Activated CD8-positive, alpha-beta T cell treated with anti-CD3 and anti-CD28 coated beads, Interleukin-2, amount 10 ng/mL, durations not matched to agents 7 days and 5 days (primary cell): ENCODE measurements around the gene ELOVL5. TPM values are rescaled to one million over a fixed set of nuclear protein-coding genes. Genes with fewer than 3 reads are reported as not detected.
"Not testable (repeated sequence)": the region's sequence is repeated elsewhere in the genome, so short reads cannot be mapped to it uniquely, and the experiment has no call there.

Source experiments
- ATAC-seq: fragments of 150-1000 bp; cut with Tn5 transposase; one replicate; pipeline ENCODE4 v1.10.0; 2021; ENCODE audit warnings: moderate library complexity
- CTCF ChIA-PET: fragments of 350-600 bp; sonication (Branson Sonifier 250); formaldehyde crosslinking; loops from one replicate; lab custom pipeline; 2021; ENCODE audit warnings: antibody characterized with exemption; lab: Charles Lee
- POLR2A ChIA-PET: fragments of 350-600 bp; sonication (Branson Sonifier 250); formaldehyde crosslinking; loops from one replicate; lab custom pipeline; 2021; ENCODE audit warnings: antibody characterized with exemption; lab: Charles Lee
- DNase-seq: peaks from one replicate; pipeline ENCODE4 v3.0.0-alpha.2; 2020
- H3K27ac Mint-ChIP-seq: one replicate; pipeline ENCODE4 v1.8.0; 2021; ENCODE audit warnings: mild to moderate bottlenecking, mixed read lengths
- H3K27me3 Mint-ChIP-seq: one replicate; pipeline ENCODE4 v1.8.0; 2021; ENCODE audit warnings: low read depth, mixed read lengths
- H3K36me3 Mint-ChIP-seq: one replicate; pipeline ENCODE4 v1.8.0; 2021; ENCODE audit warnings: low read depth, mixed read lengths
- H3K4me1 Mint-ChIP-seq: one replicate; pipeline ENCODE4 v1.8.0; 2021; ENCODE audit warnings: low read depth, mixed read lengths
- H3K4me3 Mint-ChIP-seq: one replicate; pipeline ENCODE4 v1.8.0; 2021; ENCODE audit warnings: mild to moderate bottlenecking, mixed read lengths
- H3K9me3 Mint-ChIP-seq: one replicate; pipeline ENCODE4 v1.8.0; 2022; ENCODE audit warnings: mixed read lengths; ENCODE audit not compliant: insufficient read depth
- total RNA-seq, 2 experiments: library from RNA; stranded (reverse); gene quantifications; one replicate each; pipeline ENCODE4 v1.2.3, GENCODE V29; 2021

ELOVL5 gene
- total RNA-seq, 2 experiments from 2014 or later, result 116 TPM

- H3K27ac Mint-ChIP-seq, result peak overlapping the region; percentile 98
- POLR2A ChIA-PET, result interaction anchor here (0.6 to 5.4 kb wide), 7 partner anchors 10 to 67 kb away, joined by 3 to 122 read pairs (median 7); partner anchors contain the start of gene ELOVL5
- CTCF ChIA-PET, result interaction anchor here (1.7 kb wide), 1 partner anchor 11 kb away, joined by 10 read pairs; the partner anchor contains the start of gene ELOVL5
- peaks cover 47% of the 10 kb centered on the region for H3K4me1 Mint-ChIP-seq
- H3K9me3 Mint-ChIP-seq, result no peaks in the 10 kb centered on the region
- peaks cover 9% of the 10 kb centered on the region for H3K27me3 Mint-ChIP-seq
- ATAC-seq (peak; percentile 0), DNase-seq (no peak)
- H3K36me3 Mint-ChIP-seq, result peaks cover 2% of the 10 kb centered on the region
- H3K4me3 Mint-ChIP-seq, result peak overlapping the region; percentile 87
These were observed 9.8 kb upstream of the ELOVL5 start for GRCh38 chr6:53358440-53359094.

- ChIA-PET POLR2A (interaction anchor here (1.1 kb wide), 1 partner anchor 10 kb away, joined by 5 read pairs; the partner anchor contains the start of gene ELOVL5), CTCF (no interaction called here)
These were observed 9.0 kb upstream of the ELOVL5 start for GRCh38 chr6:53357576-53358360.

GRCh38 chr6:53353624-53354023 lies 4.9 kb upstream of the ELOVL5 start:
- ChIA-PET POLR2A (no interaction called here), CTCF (interaction anchor here (1.0 kb wide), 1 partner anchor 9 kb away, joined by 3 read pairs; no protein-coding TSS in a partner anchor)
- peaks cover 30% of the 10 kb centered on the region for H3K27me3 Mint-ChIP-seq
- H3K9me3 Mint-ChIP-seq, result no peaks in the 10 kb centered on the region
- no peaks in the 10 kb centered on the region for H3K36me3 Mint-ChIP-seq
- no peak overlapping the region for H3K27ac Mint-ChIP-seq
- H3K4me1 Mint-ChIP-seq, result peaks cover 19% of the 10 kb centered on the region
- ATAC-seq (no peak), DNase-seq (no peak)
- no peak overlapping the region for H3K4me3 Mint-ChIP-seq

More at GRCh38 chr6:53357576-53358360, 9.0 kb upstream of the ELOVL5 start:
- Mint-ChIP-seq H3K9me3 (no peaks in the 10 kb centered on the region), H3K4me1 (peaks cover 46% of the 10 kb centered on the region), H3K27ac (peak overlapping the region; percentile 98), H3K4me3 (peak overlapping the region; percentile 87), H3K27me3 (peaks cover 14% of the 10 kb centered on the region), H3K36me3 (peaks cover 2% of the 10 kb centered on the region)
- ATAC-seq, result no peak
- DNase-seq, result no peak

GRCh38 chr6:53352360-53352759 lies 3.6 kb upstream of the ELOVL5 start:
- Mint-ChIP-seq H3K9me3 (no peaks in the 10 kb centered on the region), H3K27ac (no peak overlapping the region), H3K4me3 (no peak overlapping the region), H3K36me3 (no peaks in the 10 kb centered on the region), H3K4me1 (peaks cover 9% of the 10 kb centered on the region), H3K27me3 (peaks cover 30% of the 10 kb centered on the region)
- ChIA-PET POLR2A (no interaction called here), CTCF (no interaction called here)
- DNase-seq (no peak), ATAC-seq (no peak)

GRCh38 chr6:53349209-53349693 lies 501 bp upstream of the ELOVL5 start:
- H3K36me3 Mint-ChIP-seq, result peaks cover 26% of the 10 kb centered on the region
- no peaks in the 10 kb centered on the region for H3K9me3 Mint-ChIP-seq
- DNase-seq, result no peak
- peaks cover 23% of the 10 kb centered on the region for H3K27me3 Mint-ChIP-seq
- peak overlapping the region; percentile 96 for H3K4me3 Mint-ChIP-seq
- CTCF ChIA-PET, result interaction anchor here (1.4 to 3.2 kb wide), 6 partner anchors 10 to 55 kb away, joined by 3 to 39 read pairs (median 6); no protein-coding TSS in a partner anchor
- ATAC-seq, result no peak
- H3K4me1 Mint-ChIP-seq, result peaks cover 39% of the 10 kb centered on the region
- H3K27ac Mint-ChIP-seq, result peak overlapping the region; percentile 92
- POLR2A ChIA-PET, result interaction anchor here (1.2 to 8.2 kb wide), 5 partner anchors 12 to 283 kb away, joined by 3 to 122 read pairs (median 28); no protein-coding TSS in a partner anchor

GRCh38 chr6:53347921-53348370 lies 804 bp downstream of the ELOVL5 start:
- CTCF ChIA-PET, result interaction anchor here (0.8 to 3.2 kb wide), 14 partner anchors 9 to 176 kb away, joined by 3 to 39 read pairs (median 4); no protein-coding TSS in a partner anchor

GRCh38 chr6:53347250-53347920 lies 1.4 kb downstream of the ELOVL5 start:
- peaks cover 56% of the 10 kb centered on the region for H3K4me1 Mint-ChIP-seq
- ChIA-PET CTCF (interaction anchor here (0.8 to 3.2 kb wide), 14 partner anchors 9 to 175 kb away, joined by 3 to 39 read pairs (median 4); no protein-coding TSS in a partner anchor), POLR2A (interaction anchor here (1.0 to 8.2 kb wide), 9 partner anchors 10 to 159 kb away, joined by 3 to 122 read pairs (median 6); no protein-coding TSS in a partner anchor)
- peak overlapping the region; percentile 92 for H3K27ac Mint-ChIP-seq
- peaks cover 31% of the 10 kb centered on the region for H3K36me3 Mint-ChIP-seq
- H3K4me3 Mint-ChIP-seq, result peak overlapping the region; percentile 96
- no peaks in the 10 kb centered on the region for H3K9me3 Mint-ChIP-seq
- peak; percentile 7 for ATAC-seq
- peaks cover 13% of the 10 kb centered on the region for H3K27me3 Mint-ChIP-seq
- peak; percentile 60 for DNase-seq

More at GRCh38 chr6:53347921-53348370, 804 bp downstream of the ELOVL5 start:
- ATAC-seq, result peak; percentile 35
- POLR2A ChIA-PET, result interaction anchor here (0.8 to 8.2 kb wide), 12 partner anchors 10 to 282 kb away, joined by 3 to 122 read pairs (median 5); no protein-coding TSS in a partner anchor
- Mint-ChIP-seq H3K4me3 (peak overlapping the region; percentile 96), H3K9me3 (no peaks in the 10 kb centered on the region), H3K4me1 (peaks cover 51% of the 10 kb centered on the region), H3K27me3 (peaks cover 15% of the 10 kb centered on the region), H3K36me3 (peaks cover 29% of the 10 kb centered on the region), H3K27ac (peak overlapping the region; percentile 92)
- peak; percentile 63 for DNase-seq

- H3K4me1 Mint-ChIP-seq, result peaks cover 67% of the 10 kb centered on the region
These were observed 2.7 kb downstream of the ELOVL5 start for GRCh38 chr6:53346049-53346448.

GRCh38 chr6:53344969-53345368 lies 3.8 kb downstream of the ELOVL5 start:
- ChIA-PET CTCF (interaction anchor here (1.0 to 3.0 kb wide), 11 partner anchors 9 to 383 kb away, joined by 3 to 14 read pairs (median 5); no protein-coding TSS in a partner anchor), POLR2A (interaction anchor here (1.3 to 8.2 kb wide), 3 partner anchors 9 to 23 kb away, joined by 5 to 122 read pairs (median 12); no protein-coding TSS in a partner anchor)
- no peak overlapping the region for H3K27ac Mint-ChIP-seq
- H3K36me3 Mint-ChIP-seq, result peaks cover 36% of the 10 kb centered on the region
- no peaks in the 10 kb centered on the region for H3K9me3 Mint-ChIP-seq
- peaks cover 72% of the 10 kb centered on the region for H3K4me1 Mint-ChIP-seq
- H3K4me3 Mint-ChIP-seq, result peak overlapping the region; percentile 15
- DNase-seq (no peak), ATAC-seq (no peak)
- H3K27me3 Mint-ChIP-seq, result no peaks in the 10 kb centered on the region

More at GRCh38 chr6:53346049-53346448, 2.7 kb downstream of the ELOVL5 start:
- H3K27me3 Mint-ChIP-seq, DNase-seq, H3K9me3 Mint-ChIP-seq, ATAC-seq: not testable (repeated sequence)
- POLR2A ChIA-PET, result interaction anchor here (2.5 to 8.2 kb wide), 4 partner anchors 9 to 36 kb away, joined by 6 to 122 read pairs (median 44); no protein-coding TSS in a partner anchor
- H3K27ac Mint-ChIP-seq, result peak overlapping the region; percentile 44
- CTCF ChIA-PET, result interaction anchor here (1.6 to 3.2 kb wide), 6 partner anchors 9 to 65 kb away, joined by 3 to 39 read pairs (median 6); no protein-coding TSS in a partner anchor
- peak overlapping the region; percentile 96 for H3K4me3 Mint-ChIP-seq
- peaks cover 36% of the 10 kb centered on the region for H3K36me3 Mint-ChIP-seq

- H3K27ac Mint-ChIP-seq, result no peak overlapping the region
- H3K4me1 Mint-ChIP-seq, result peaks cover 80% of the 10 kb centered on the region
- DNase-seq (no peak), ATAC-seq (no peak)
- CTCF ChIA-PET, result interaction anchor here (1.4 to 2.2 kb wide), 3 partner anchors 13 to 170 kb away, joined by 4 to 8 read pairs (median 6); no protein-coding TSS in a partner anchor
- H3K9me3 Mint-ChIP-seq, result no peaks in the 10 kb centered on the region
- H3K36me3 Mint-ChIP-seq, result peaks cover 38% of the 10 kb centered on the region
- POLR2A ChIA-PET, result interaction anchor here (2.5 kb wide), 1 partner anchor 7 kb away, joined by 12 read pairs; no protein-coding TSS in a partner anchor
- no peak overlapping the region for H3K4me3 Mint-ChIP-seq
- H3K27me3 Mint-ChIP-seq, result no peaks in the 10 kb centered on the region
These were observed 5.7 kb downstream of the ELOVL5 start for GRCh38 chr6:53343092-53343491.
